Stomach (tissue), 4 donors: ENCODE data around the gene GRPR.

Experiments used
- CTCF ChIP-seq, 7 experiments: fragments of 450-650 bp in 4 of 7; fragments of 200-600 bp in 3 of 7; sonication (generic) in 3 of 7; IDR thresholded peaks; one replicate each; pipeline ENCODE4 v1.5.1; 2016 to 2019; ENCODE audit warnings: antibody characterized with exemption in 7 of 7, control low read depth in 2 of 7, mild to moderate bottlenecking in 1 of 7
- EP300 ChIP-seq: sonication (generic); formaldehyde crosslinking; IDR thresholded peaks from one replicate; pipeline ENCODE4 v1.6.1; 2017; ENCODE audit warnings: antibody characterized with exemption
- POLR2A ChIP-seq, 4 donors: fragments of 450-650 bp; IDR thresholded peaks; one replicate each; pipeline ENCODE4 v1.6.1; 2016; ENCODE audit warnings: antibody characterized with exemption in 4 of 4, control low read depth in 2 of 4, mild to moderate bottlenecking in 1 of 4, moderate library complexity in 1 of 4

GRCh38 chrX:16141422-16142245, 18.3 kb downstream of the GRPR start:
- TF ChIP-seq POLR2A (IDR thresholded peaks at IDR 0.05): no peak
- TF ChIP-seq EP300: no peak
- no peak for TF ChIP-seq CTCF (IDR thresholded peaks at IDR 0.05)
